C4-2B (cell line): ENCODE measurements around the gene FAM228A.

ENCODE experiments used
- ZFX ChIP-seq: fragments of 450-650 bp; IDR thresholded peaks from 2 replicates; pipeline ENCODE4 v1.6.1; 2017
- TF ChIP-seq, protein P1 (sequence below): fragments of 450-650 bp; conservative IDR thresholded peaks from 2 replicates; pipeline ENCODE4 v1.5.1; 2017; ENCODE audit warnings: mild to moderate bottlenecking

DNA sequence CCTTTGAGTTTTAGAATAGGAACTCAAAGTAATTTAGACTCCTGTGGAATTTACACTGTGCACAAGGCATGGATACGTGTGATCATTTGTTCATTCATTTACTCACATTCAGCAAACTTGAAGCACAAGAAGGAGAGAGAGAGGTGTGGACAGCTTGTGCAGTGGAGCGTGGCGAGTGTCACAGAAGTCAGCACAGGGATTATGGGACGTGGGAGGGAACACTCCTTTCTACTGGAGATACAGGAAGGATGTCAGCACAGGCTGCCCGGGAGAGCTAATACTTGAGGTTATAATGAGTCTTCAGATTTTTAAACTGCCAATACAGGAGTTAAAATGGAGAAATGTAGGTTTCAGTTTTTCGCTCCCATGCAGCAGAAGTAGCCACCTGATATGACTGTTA, 7.0 kb downstream of the FAM228A start:
- TF ChIP-seq, protein P1, sequence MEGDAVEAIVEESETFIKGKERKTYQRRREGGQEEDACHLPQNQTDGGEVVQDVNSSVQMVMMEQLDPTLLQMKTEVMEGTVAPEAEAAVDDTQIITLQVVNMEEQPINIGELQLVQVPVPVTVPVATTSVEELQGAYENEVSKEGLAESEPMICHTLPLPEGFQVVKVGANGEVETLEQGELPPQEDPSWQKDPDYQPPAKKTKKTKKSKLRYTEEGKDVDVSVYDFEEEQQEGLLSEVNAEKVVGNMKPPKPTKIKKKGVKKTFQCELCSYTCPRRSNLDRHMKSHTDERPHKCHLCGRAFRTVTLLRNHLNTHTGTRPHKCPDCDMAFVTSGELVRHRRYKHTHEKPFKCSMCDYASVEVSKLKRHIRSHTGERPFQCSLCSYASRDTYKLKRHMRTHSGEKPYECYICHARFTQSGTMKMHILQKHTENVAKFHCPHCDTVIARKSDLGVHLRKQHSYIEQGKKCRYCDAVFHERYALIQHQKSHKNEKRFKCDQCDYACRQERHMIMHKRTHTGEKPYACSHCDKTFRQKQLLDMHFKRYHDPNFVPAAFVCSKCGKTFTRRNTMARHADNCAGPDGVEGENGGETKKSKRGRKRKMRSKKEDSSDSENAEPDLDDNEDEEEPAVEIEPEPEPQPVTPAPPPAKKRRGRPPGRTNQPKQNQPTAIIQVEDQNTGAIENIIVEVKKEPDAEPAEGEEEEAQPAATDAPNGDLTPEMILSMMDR: no peak
- TF ChIP-seq ZFX: no peak
